Hematopoietic multipotent progenitor cell treated with erythropoietin and hydrocortisone succinate and interleukin-3 and kit ligand, for 17 days (in vitro differentiated cells): Measurements from ENCODE around the gene PTCH2.
"Not testable (repeated sequence)": the region's sequence is repeated elsewhere in the genome, so short reads cannot be mapped to it uniquely, and the experiment has no call there.

ENCODE experiments used
- DNase-seq: peaks from one replicate; pipeline ENCODE4 v3.0.0-alpha.2; 2015; ENCODE audit warnings: low spot score

PTCH2 gene

GRCh38 chr1:44819196-44819607 is 23.9 kb downstream of the PTCH2 start:
- DNase-seq: no peak

GRCh38 chr1:44817771-44818495 is 25.1 kb downstream of the PTCH2 start:
- DNase-seq: no peak

- no peak for DNase-seq
These were observed 25.7 kb downstream of the PTCH2 start for GRCh38 chr1:44817307-44817706.

GRCh38 chr1:44815926-44816325 is 27.1 kb downstream of the PTCH2 start:
- not testable (repeated sequence) for DNase-seq

GRCh38 chr1:44812822-44813543 is 30.1 kb downstream of the PTCH2 start:
- DNase-seq: no peak

GRCh38 chr1:44811234-44811633 is 31.8 kb downstream of the PTCH2 start:
- no peak for DNase-seq

GRCh38 chr1:44810762-44811105 is 32.3 kb downstream of the PTCH2 start:
- not testable (repeated sequence) for DNase-seq

GRCh38 chr1:44810101-44810761 is 32.8 kb downstream of the PTCH2 start:
- peak; percentile 66 for DNase-seq

- DNase-seq: peak; percentile 41
These were observed 33.8 kb downstream of the PTCH2 start for GRCh38 chr1:44808938-44809917.

- DNase-seq: peak; percentile 86
These were observed 34.8 kb downstream of the PTCH2 start, which contains the start of gene BTBD19 for GRCh38 chr1:44808063-44808937. BTBD19 (plus strand) TSS chr1:44808523; CDS start chr1:44808821, 298 bp downstream.

GRCh38 chr1:44807364-44808062 is 35.5 kb downstream of the PTCH2 start:
- peak; percentile 90 for DNase-seq

- no peak for DNase-seq
These were observed 36.2 kb downstream of the PTCH2 start, which contains the start of gene DYNLT4 for GRCh38 chr1:44806704-44807363. DYNLT4 (minus strand) TSS chr1:44807351; CDS start chr1:44806668, 683 bp downstream.

GRCh38 chr1:44806025-44806703 is 36.9 kb downstream of the PTCH2 start:
- DNase-seq: no peak

GRCh38 chr1:44805311-44806024 is 37.6 kb downstream of the PTCH2 start:
- DNase-seq: no peak

GRCh38 chr1:44803312-44804095 is 39.5 kb downstream of the PTCH2 start:
- DNase-seq: no peak

GRCh38 chr1:44803062-44803311 is 40.1 kb downstream of the PTCH2 start:
- peak; percentile 7 for DNase-seq

- no peak for DNase-seq
These were observed 40.6 kb downstream of the PTCH2 start for GRCh38 chr1:44802306-44803061.
